ENCODE measurements around the gene RPL19. TPM values are rescaled to one million over a fixed set of nuclear protein-coding genes. Genes with fewer than 3 reads are reported as not detected.

RPL19 gene
- total and polyA plus RNA-seq, 2 experiments from 2014 or later, result 1,594 to 2,627 TPM

DNA sequence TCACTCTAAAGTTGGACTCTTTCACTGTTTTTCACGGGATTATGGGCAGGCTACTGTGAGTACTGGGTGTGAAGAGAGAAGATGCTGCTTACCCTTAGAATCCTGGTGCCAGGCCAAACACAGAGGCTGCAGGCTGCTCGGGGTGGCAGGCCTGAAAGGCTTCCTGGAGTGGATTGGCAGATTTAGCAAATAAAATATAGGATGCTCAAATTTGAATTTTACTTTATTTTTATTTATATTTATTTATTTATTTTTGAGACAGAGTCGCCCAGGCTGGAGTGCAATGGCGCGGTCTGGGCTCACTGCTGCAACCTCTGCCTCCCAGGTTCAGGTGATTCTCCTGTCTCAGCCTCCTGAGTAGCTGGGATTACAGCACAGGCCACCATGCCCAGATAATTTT, 40.5 kb downstream of the RPL19 start (continued):
- no peak for TF ChIP-seq STAT1 (IDR thresholded peaks at IDR 0.05; ENCODE audit: unreplicated experiment)

DNA sequence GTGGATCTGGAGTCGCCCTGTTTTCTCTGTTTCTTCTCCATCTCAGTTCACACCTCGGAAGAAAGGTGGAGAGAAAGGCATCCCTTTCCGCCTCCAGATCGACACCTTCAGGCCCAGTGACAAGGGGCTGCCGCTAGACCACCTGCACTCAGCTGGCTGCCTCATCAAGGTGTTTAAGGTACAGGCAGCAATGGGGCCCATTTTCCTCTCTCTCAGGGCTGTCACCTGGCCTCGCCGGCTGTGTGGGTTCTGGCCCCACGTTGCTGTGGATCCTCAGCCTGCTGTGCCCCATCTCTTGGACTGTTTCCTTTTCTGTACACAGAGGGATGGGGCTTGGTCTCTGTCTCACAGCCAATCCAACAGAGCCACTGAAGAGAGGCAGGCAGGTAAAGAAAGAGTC, 43.1 kb downstream of the RPL19 start:
- ATAC-seq (no peak), DNase-seq (ENCODE audit: low spot score) (no peak)
- peaks cover 3% of the 10 kb centered on the region; the same call in 1 of the 2 replicates for H3F3A ChIP-seq (replicated peaks; ENCODE audit: low read depth)
- no peaks in the 10 kb centered on the region for H3K36me3 ChIP-seq (ENCODE audit: insufficient read depth)
- no peaks in the 10 kb centered on the region for H3K9me3 Mint-ChIP-seq
- H3K4me1 Mint-ChIP-seq, result peaks cover 24% of the 10 kb centered on the region; the same call in 2 of the 3 replicates
- no peaks in the 10 kb centered on the region for H3K27me3 ChIP-seq (ENCODE audit: insufficient read depth)
- H3K79me2 ChIP-seq (replicated peaks; ENCODE audit: insufficient read depth), result no peaks in the 10 kb centered on the region
- no peaks in the 10 kb centered on the region for H4K20me1 ChIP-seq (replicated peaks; ENCODE audit: insufficient read depth)
- H3K27ac ChIP-seq (ENCODE audit: low read depth), result no peak overlapping the region
- no peak overlapping the region for H3K4me3 Mint-ChIP-seq
- H3K27ac Mint-ChIP-seq, result no peak overlapping the region
- no peak overlapping the region for H2AFZ ChIP-seq
- H3K36me3 Mint-ChIP-seq (ENCODE audit: low read depth), result no peaks in the 10 kb centered on the region
- H3K4me2 ChIP-seq, result no peak overlapping the region
- no peak overlapping the region for H3K4me3 ChIP-seq
- H3K4me1 ChIP-seq (ENCODE audit: insufficient read depth), result peaks cover 5% of the 10 kb centered on the region; the same call in 1 of the 2 replicates
- no peak for TF ChIP-seq STAT1 (IDR thresholded peaks at IDR 0.05; ENCODE audit: unreplicated experiment)
- TF ChIP-seq POLR2AphosphoS5 (IDR thresholded peaks at IDR 0.05; ENCODE audit: low read depth), result no peak
- TF ChIP-seq ZNF114 (CRISPR knock-in tag; IDR thresholded peaks at IDR 0.05), result no peak
- TF ChIP-seq, protein P1, sequence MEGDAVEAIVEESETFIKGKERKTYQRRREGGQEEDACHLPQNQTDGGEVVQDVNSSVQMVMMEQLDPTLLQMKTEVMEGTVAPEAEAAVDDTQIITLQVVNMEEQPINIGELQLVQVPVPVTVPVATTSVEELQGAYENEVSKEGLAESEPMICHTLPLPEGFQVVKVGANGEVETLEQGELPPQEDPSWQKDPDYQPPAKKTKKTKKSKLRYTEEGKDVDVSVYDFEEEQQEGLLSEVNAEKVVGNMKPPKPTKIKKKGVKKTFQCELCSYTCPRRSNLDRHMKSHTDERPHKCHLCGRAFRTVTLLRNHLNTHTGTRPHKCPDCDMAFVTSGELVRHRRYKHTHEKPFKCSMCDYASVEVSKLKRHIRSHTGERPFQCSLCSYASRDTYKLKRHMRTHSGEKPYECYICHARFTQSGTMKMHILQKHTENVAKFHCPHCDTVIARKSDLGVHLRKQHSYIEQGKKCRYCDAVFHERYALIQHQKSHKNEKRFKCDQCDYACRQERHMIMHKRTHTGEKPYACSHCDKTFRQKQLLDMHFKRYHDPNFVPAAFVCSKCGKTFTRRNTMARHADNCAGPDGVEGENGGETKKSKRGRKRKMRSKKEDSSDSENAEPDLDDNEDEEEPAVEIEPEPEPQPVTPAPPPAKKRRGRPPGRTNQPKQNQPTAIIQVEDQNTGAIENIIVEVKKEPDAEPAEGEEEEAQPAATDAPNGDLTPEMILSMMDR (conservative IDR thresholded peaks at IDR 0.05; ENCODE audit: low read depth in 2 of 2), result no peak
- TF ChIP-seq JUNB (IDR thresholded peaks at IDR 0.05; ENCODE audit: unreplicated experiment), result no peak
- TF ChIP-seq, protein P2, sequence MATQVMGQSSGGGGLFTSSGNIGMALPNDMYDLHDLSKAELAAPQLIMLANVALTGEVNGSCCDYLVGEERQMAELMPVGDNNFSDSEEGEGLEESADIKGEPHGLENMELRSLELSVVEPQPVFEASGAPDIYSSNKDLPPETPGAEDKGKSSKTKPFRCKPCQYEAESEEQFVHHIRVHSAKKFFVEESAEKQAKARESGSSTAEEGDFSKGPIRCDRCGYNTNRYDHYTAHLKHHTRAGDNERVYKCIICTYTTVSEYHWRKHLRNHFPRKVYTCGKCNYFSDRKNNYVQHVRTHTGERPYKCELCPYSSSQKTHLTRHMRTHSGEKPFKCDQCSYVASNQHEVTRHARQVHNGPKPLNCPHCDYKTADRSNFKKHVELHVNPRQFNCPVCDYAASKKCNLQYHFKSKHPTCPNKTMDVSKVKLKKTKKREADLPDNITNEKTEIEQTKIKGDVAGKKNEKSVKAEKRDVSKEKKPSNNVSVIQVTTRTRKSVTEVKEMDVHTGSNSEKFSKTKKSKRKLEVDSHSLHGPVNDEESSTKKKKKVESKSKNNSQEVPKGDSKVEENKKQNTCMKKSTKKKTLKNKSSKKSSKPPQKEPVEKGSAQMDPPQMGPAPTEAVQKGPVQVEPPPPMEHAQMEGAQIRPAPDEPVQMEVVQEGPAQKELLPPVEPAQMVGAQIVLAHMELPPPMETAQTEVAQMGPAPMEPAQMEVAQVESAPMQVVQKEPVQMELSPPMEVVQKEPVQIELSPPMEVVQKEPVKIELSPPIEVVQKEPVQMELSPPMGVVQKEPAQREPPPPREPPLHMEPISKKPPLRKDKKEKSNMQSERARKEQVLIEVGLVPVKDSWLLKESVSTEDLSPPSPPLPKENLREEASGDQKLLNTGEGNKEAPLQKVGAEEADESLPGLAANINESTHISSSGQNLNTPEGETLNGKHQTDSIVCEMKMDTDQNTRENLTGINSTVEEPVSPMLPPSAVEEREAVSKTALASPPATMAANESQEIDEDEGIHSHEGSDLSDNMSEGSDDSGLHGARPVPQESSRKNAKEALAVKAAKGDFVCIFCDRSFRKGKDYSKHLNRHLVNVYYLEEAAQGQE (IDR thresholded peaks at IDR 0.05; ENCODE audit: unreplicated experiment), result no peak
- TF ChIP-seq EZH2phosphoT487 (IDR thresholded peaks at IDR 0.05; ENCODE audit: unreplicated experiment), result no peak
- TF ChIP-seq NANOG (IDR thresholded peaks at IDR 0.05; ENCODE audit: borderline replicate concordance), result no peak
- TF ChIP-seq, protein P3, sequence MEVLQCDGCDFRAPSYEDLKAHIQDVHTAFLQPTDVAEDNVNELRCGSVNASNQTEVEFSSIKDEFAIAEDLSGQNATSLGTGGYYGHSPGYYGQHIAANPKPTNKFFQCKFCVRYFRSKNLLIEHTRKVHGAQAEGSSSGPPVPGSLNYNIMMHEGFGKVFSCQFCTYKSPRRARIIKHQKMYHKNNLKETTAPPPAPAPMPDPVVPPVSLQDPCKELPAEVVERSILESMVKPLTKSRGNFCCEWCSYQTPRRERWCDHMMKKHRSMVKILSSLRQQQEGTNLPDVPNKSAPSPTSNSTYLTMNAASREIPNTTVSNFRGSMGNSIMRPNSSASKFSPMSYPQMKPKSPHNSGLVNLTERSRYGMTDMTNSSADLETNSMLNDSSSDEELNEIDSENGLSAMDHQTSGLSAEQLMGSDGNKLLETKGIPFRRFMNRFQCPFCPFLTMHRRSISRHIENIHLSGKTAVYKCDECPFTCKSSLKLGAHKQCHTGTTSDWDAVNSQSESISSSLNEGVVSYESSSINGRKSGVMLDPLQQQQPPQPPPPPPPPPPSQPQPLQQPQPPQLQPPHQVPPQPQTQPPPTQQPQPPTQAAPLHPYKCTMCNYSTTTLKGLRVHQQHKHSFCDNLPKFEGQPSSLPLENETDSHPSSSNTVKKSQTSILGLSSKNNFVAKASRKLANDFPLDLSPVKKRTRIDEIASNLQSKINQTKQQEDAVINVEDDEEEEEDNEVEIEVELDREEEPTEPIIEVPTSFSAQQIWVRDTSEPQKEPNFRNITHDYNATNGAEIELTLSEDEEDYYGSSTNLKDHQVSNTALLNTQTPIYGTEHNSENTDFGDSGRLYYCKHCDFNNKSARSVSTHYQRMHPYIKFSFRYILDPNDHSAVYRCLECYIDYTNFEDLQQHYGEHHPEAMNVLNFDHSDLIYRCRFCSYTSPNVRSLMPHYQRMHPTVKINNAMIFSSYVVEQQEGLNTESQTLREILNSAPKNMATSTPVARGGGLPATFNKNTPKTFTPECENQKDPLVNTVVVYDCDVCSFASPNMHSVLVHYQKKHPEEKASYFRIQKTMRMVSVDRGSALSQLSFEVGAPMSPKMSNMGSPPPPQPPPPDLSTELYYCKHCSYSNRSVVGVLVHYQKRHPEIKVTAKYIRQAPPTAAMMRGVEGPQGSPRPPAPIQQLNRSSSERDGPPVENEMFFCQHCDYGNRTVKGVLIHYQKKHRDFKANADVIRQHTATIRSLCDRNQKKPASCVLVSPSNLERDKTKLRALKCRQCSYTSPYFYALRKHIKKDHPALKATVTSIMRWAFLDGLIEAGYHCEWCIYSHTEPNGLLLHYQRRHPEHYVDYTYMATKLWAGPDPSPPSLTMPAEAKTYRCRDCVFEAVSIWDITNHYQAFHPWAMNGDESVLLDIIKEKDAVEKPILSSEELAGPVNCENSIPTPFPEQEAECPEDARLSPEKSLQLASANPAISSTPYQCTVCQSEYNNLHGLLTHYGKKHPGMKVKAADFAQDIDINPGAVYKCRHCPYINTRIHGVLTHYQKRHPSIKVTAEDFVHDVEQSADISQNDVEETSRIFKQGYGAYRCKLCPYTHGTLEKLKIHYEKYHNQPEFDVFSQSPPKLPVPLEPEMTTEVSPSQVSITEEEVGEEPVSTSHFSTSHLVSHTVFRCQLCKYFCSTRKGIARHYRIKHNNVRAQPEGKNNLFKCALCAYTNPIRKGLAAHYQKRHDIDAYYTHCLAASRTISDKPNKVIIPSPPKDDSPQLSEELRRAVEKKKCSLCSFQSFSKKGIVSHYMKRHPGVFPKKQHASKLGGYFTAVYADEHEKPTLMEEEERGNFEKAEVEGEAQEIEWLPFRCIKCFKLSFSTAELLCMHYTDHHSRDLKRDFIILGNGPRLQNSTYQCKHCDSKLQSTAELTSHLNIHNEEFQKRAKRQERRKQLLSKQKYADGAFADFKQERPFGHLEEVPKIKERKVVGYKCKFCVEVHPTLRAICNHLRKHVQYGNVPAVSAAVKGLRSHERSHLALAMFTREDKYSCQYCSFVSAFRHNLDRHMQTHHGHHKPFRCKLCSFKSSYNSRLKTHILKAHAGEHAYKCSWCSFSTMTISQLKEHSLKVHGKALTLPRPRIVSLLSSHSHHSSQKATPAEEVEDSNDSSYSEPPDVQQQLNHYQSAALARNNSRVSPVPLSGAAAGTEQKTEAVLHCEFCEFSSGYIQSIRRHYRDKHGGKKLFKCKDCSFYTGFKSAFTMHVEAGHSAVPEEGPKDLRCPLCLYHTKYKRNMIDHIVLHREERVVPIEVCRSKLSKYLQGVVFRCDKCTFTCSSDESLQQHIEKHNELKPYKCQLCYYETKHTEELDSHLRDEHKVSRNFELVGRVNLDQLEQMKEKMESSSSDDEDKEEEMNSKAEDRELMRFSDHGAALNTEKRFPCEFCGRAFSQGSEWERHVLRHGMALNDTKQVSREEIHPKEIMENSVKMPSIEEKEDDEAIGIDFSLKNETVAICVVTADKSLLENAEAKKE (CRISPR knock-in tag; IDR thresholded peaks at IDR 0.05), result no peak
- no peak for TF ChIP-seq ZNF331 (CRISPR knock-in tag; IDR thresholded peaks at IDR 0.05; ENCODE audit: low read depth)
- TF ChIP-seq, protein P4, sequence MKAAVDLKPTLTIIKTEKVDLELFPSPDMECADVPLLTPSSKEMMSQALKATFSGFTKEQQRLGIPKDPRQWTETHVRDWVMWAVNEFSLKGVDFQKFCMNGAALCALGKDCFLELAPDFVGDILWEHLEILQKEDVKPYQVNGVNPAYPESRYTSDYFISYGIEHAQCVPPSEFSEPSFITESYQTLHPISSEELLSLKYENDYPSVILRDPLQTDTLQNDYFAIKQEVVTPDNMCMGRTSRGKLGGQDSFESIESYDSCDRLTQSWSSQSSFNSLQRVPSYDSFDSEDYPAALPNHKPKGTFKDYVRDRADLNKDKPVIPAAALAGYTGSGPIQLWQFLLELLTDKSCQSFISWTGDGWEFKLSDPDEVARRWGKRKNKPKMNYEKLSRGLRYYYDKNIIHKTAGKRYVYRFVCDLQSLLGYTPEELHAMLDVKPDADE (IDR thresholded peaks at IDR 0.05), result no peak
- TF ChIP-seq EZH2 (IDR thresholded peaks at IDR 0.05; ENCODE audit: low read depth, unreplicated experiment), result no peak
- TF ChIP-seq CREB1 (CRISPR knock-in tag; IDR thresholded peaks at IDR 0.05; ENCODE audit: low read depth), result no peak
- H3K27me3 Mint-ChIP-seq (ENCODE audit: insufficient read depth, low read depth, poor library complexity), result peaks cover 18% of the 10 kb centered on the region
- H3K9me2 ChIP-seq (ENCODE audit: insufficient read depth), result no peaks in the 10 kb centered on the region
